ENCODE data around the gene BRAF. TPM values are rescaled to one million over a fixed set of nuclear protein-coding genes. Genes with fewer than 3 reads are reported as not detected.

BRAF gene
- total RNA-seq, 1 experiment from 2014 or later: 29.7 TPM

- H3K27me3 ChIP-seq (ENCODE audit: insufficient read depth, low read length): no peaks in the 10 kb centered on the region
- no peak overlapping the region for H2AFZ ChIP-seq (ENCODE audit: low read depth, low read length, poor library complexity, severe bottlenecking)
- no TSS peak for BruUV-seq (replicated peaks)
- no peaks in the 10 kb centered on the region for H3K9me2 ChIP-seq (ENCODE audit: insufficient read depth)
- no peaks in the 10 kb centered on the region for H3K79me2 ChIP-seq (ENCODE audit: insufficient read depth, low read length)
- ATAC-seq (no peak), DNase-seq (ENCODE audit: low read depth, low spot score) (no peak)
- no peaks in the 10 kb centered on the region for H3K4me1 ChIP-seq (ENCODE audit: control insufficient read depth in 1 of 2, insufficient read depth in 2 of 2, low read length in 2 of 2)
- no peaks in the 10 kb centered on the region for H3K36me3 ChIP-seq (ENCODE audit: control insufficient read depth in 1 of 2, insufficient read depth in 2 of 2, low read length in 2 of 2)
- H3K9me3 ChIP-seq (ENCODE audit: control insufficient read depth in 1 of 2, insufficient read depth in 1 of 2, low read depth in 1 of 2, low read length in 2 of 2): no peaks in the 10 kb centered on the region
- RAD21 ChIA-PET (ENCODE audit: low non-redundant PET in 1 of 2, low total read pairs in 2 of 2, uncharacterized antibody in 2 of 2, unreplicated experiment in 2 of 2): no interaction called here
- CTCF ChIA-PET: no interaction called here
- H3K4me3 ChIP-seq (replicated peaks in 1 of 2; ENCODE audit: low read depth in 1 of 2, low read length in 2 of 2): no peak overlapping the region
- no peak for TF ChIP-seq CBX3 (IDR thresholded peaks at IDR 0.05; ENCODE audit: low read depth)
- TF ChIP-seq, protein P1, sequence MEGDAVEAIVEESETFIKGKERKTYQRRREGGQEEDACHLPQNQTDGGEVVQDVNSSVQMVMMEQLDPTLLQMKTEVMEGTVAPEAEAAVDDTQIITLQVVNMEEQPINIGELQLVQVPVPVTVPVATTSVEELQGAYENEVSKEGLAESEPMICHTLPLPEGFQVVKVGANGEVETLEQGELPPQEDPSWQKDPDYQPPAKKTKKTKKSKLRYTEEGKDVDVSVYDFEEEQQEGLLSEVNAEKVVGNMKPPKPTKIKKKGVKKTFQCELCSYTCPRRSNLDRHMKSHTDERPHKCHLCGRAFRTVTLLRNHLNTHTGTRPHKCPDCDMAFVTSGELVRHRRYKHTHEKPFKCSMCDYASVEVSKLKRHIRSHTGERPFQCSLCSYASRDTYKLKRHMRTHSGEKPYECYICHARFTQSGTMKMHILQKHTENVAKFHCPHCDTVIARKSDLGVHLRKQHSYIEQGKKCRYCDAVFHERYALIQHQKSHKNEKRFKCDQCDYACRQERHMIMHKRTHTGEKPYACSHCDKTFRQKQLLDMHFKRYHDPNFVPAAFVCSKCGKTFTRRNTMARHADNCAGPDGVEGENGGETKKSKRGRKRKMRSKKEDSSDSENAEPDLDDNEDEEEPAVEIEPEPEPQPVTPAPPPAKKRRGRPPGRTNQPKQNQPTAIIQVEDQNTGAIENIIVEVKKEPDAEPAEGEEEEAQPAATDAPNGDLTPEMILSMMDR (IDR thresholded peaks at IDR 0.05 in 2 of 3, conservative IDR thresholded peaks at IDR 0.05 in 1 of 3; ENCODE audit: borderline replicate concordance in 1 of 3, insufficient read depth in 1 of 3, low read depth in 2 of 3, low read length in 2 of 3): no peak
- intact Hi-C loops (cut with micrococcal nuclease): no loop called here
- POLR2A ChIA-PET: interaction anchor here (0.6 kb wide), 1 partner anchor 12 kb away, joined by 4 read pairs; no protein-coding TSS in a partner anchor
- H3K9ac ChIP-seq (ENCODE audit: low read length): no peak overlapping the region
- H4K20me1 ChIP-seq (ENCODE audit: insufficient read depth): no peaks in the 10 kb centered on the region
- H3K27ac ChIP-seq (ENCODE audit: low read depth, low read length): no peak overlapping the region
- no peak overlapping the region for H3K4me2 ChIP-seq (ENCODE audit: low read length)
Measured at GRCh38 chr7:140732416-140732815, 192.3 kb downstream of the BRAF start.

- H3K9me3 ChIP-seq (ENCODE audit: control insufficient read depth in 1 of 2, insufficient read depth in 1 of 2, low read depth in 1 of 2, low read length in 2 of 2): no peaks in the 10 kb centered on the region
- ATAC-seq: peak; percentile 58; the same call in 1 of the 2 replicates
- no peak overlapping the region for H2AFZ ChIP-seq (ENCODE audit: low read depth, low read length, poor library complexity, severe bottlenecking)
- H3K27ac ChIP-seq (ENCODE audit: low read depth, low read length): no peak overlapping the region
- ChIA-PET POLR2A (no interaction called here), CTCF (interaction anchor here (0.6 to 1.2 kb wide), 4 partner anchors 9 to 494 kb away, joined by 3 read pairs; partner anchors contain the start of gene MRPS33), RAD21 (ENCODE audit: low non-redundant PET in 1 of 2, low total read pairs in 2 of 2, uncharacterized antibody in 2 of 2, unreplicated experiment in 2 of 2) (interaction anchor here in 1 of 2 experiments (0.7 to 1.0 kb wide), 2 partner anchors 257 to 494 kb away, joined by 3 to 5 read pairs; no protein-coding TSS in a partner anchor)
- no peak overlapping the region for H3K4me3 ChIP-seq (replicated peaks in 1 of 2; ENCODE audit: low read depth in 1 of 2, low read length in 2 of 2)
- no peaks in the 10 kb centered on the region for H3K36me3 ChIP-seq (ENCODE audit: control insufficient read depth in 1 of 2, insufficient read depth in 2 of 2, low read length in 2 of 2)
- no peaks in the 10 kb centered on the region for H3K4me1 ChIP-seq (ENCODE audit: control insufficient read depth in 1 of 2, insufficient read depth in 2 of 2, low read length in 2 of 2)
- H3K4me2 ChIP-seq (ENCODE audit: low read length): no peak overlapping the region
- no peak overlapping the region for H3K9ac ChIP-seq (ENCODE audit: low read length)
- no peaks in the 10 kb centered on the region for H3K27me3 ChIP-seq (ENCODE audit: insufficient read depth, low read length)
- intact Hi-C loops (cut with micrococcal nuclease): loop anchor here (1.0 kb wide), 1 partner anchor 286 kb away; no protein-coding TSS in a partner anchor
- H3K79me2 ChIP-seq (ENCODE audit: insufficient read depth, low read length): no peaks in the 10 kb centered on the region
- no TSS peak for BruUV-seq (replicated peaks)
- TF ChIP-seq YY1 (IDR thresholded peaks at IDR 0.05; ENCODE audit: extremely low read depth, insufficient replicate concordance, low read depth, low read length): no peak
- no peak for TF ChIP-seq ZFX (IDR thresholded peaks at IDR 0.05)
- peak; percentile 37; the same call in 1 of the 2 replicates for TF ChIP-seq RAD21 (IDR thresholded peaks at IDR 0.05; ENCODE audit: low read depth)
- TF ChIP-seq, protein P1 (IDR thresholded peaks at IDR 0.05 in 2 of 3, conservative IDR thresholded peaks at IDR 0.05 in 1 of 3; ENCODE audit: borderline replicate concordance in 1 of 3, insufficient read depth in 1 of 3, low read depth in 2 of 3, low read length in 2 of 3): peak; percentile 15 to 56 (median 46); a peak in 5 of 6 replicates
- no peaks in the 10 kb centered on the region for H3K9me2 ChIP-seq (ENCODE audit: insufficient read depth)
- peak; percentile 7 for DNase-seq (ENCODE audit: low read depth, low spot score)
- no peaks in the 10 kb centered on the region for H4K20me1 ChIP-seq (ENCODE audit: insufficient read depth)
Measured at GRCh38 chr7:140726281-140726680, 198.4 kb downstream of the BRAF start.

All from HCT116 (cell line).